Stimulated activated CD4-positive, alpha-beta T cell treated with anti-CD3 and anti-CD28 coated beads, Interleukin-4, amount 100 ng/mL, for 48 hours (primary cell): ENCODE results near the gene SNX13.

ENCODE experiments used
- DNase-seq, 2 donors: peaks; one replicate each; pipeline ENCODE4 v3.0.0-alpha.2; 2020; ENCODE audit warnings: low read depth in 2 of 2

Gene SNX13

GRCh38 chr7:17940302-17940883, at the start of gene SNX13:
SNX13 (minus strand) TSS chr7:17940494; CDS start chr7:17940295, 199 bp downstream.
- peak; percentile 83 to 86 for DNase-seq

GRCh38 chr7:17989546-17989945, 49.3 kb upstream of the SNX13 start:
- no peak for DNase-seq

- DNase-seq = no peak
These were observed 48.6 kb upstream of the SNX13 start for GRCh38 chr7:17988858-17989257.

- no peak for DNase-seq
These were observed 47.8 kb upstream of the SNX13 start for GRCh38 chr7:17988141-17988540.

- no peak for DNase-seq
These were observed 46.6 kb upstream of the SNX13 start for GRCh38 chr7:17986851-17987250.

- DNase-seq = no peak
These were observed 45.4 kb upstream of the SNX13 start for GRCh38 chr7:17985473-17986239.

- no peak for DNase-seq
These were observed 44.0 kb upstream of the SNX13 start for GRCh38 chr7:17984288-17984687.

GRCh38 chr7:17983221-17984062, 43.1 kb upstream of the SNX13 start:
- no peak for DNase-seq

- DNase-seq = no peak
These were observed 36.7 kb upstream of the SNX13 start for GRCh38 chr7:17976952-17977351.

GRCh38 chr7:17971411-17971810, 31.1 kb upstream of the SNX13 start:
- DNase-seq = no peak

- no peak for DNase-seq
These were observed 28.8 kb upstream of the SNX13 start for GRCh38 chr7:17968791-17969715.

- DNase-seq = no peak
These were observed 26.4 kb upstream of the SNX13 start for GRCh38 chr7:17966706-17967105.

GRCh38 chr7:17965603-17966002, 25.3 kb upstream of the SNX13 start:
- DNase-seq = no peak

GRCh38 chr7:17963281-17963680, 23.0 kb upstream of the SNX13 start:
- no peak for DNase-seq

GRCh38 chr7:17962652-17963051, 22.4 kb upstream of the SNX13 start:
- no peak for DNase-seq

- DNase-seq = no peak
These were observed 17.6 kb upstream of the SNX13 start for GRCh38 chr7:17957871-17958270.

- DNase-seq = no peak
These were observed 12.1 kb upstream of the SNX13 start for GRCh38 chr7:17952387-17952786.

GRCh38 chr7:17951742-17952254, 11.5 kb upstream of the SNX13 start:
- no peak for DNase-seq

GRCh38 chr7:17948526-17949238, 8.4 kb upstream of the SNX13 start:
- DNase-seq = no peak

- DNase-seq = no peak
These were observed 7.3 kb upstream of the SNX13 start for GRCh38 chr7:17947620-17948019.

GRCh38 chr7:17946591-17946990, 6.3 kb upstream of the SNX13 start:
- DNase-seq = no peak
